Neuron (in vitro differentiated cells): ENCODE measurements around the gene CCDC7.

Experiments used
- H2AFZ ChIP-seq: one replicate; pipeline ENCODE4 v1.6.1; 2013; ENCODE audit warnings: low read depth, mild to moderate bottlenecking, inconsistent platforms, low read length, moderate library complexity
- H3K27me3 ChIP-seq: one replicate; pipeline ENCODE4 v1.6.1; 2013; ENCODE audit warnings: low read length; ENCODE audit not compliant: insufficient read depth
- H3K36me3 ChIP-seq: one replicate; pipeline ENCODE4 v1.6.1; 2013; ENCODE audit warnings: low read length; ENCODE audit not compliant: insufficient read depth
- H3K4me1 ChIP-seq: one replicate; pipeline ENCODE4 v1.6.1; 2013; ENCODE audit warnings: low read length; ENCODE audit not compliant: insufficient read depth
- H3K4me3 ChIP-seq: 2 replicates; pipeline ENCODE4 v1.5.1; 2013; ENCODE audit warnings: mild to moderate bottlenecking, low read length, moderate library complexity
- H3K9me3 ChIP-seq: one replicate; pipeline ENCODE4 v1.6.1; 2013; ENCODE audit warnings: low read length

Gene CCDC7

GRCh38 chr10:32417911-32418547, 27.9 kb upstream of the CCDC7 start:
- H3K36me3 ChIP-seq = no peaks in the 10 kb centered on the region
- no peak overlapping the region for H2AFZ ChIP-seq
- no peaks in the 10 kb centered on the region for H3K4me1 ChIP-seq
- no peaks in the 10 kb centered on the region for H3K9me3 ChIP-seq
- H3K4me3 ChIP-seq = no peak overlapping the region
- no peaks in the 10 kb centered on the region for H3K27me3 ChIP-seq

DNA sequence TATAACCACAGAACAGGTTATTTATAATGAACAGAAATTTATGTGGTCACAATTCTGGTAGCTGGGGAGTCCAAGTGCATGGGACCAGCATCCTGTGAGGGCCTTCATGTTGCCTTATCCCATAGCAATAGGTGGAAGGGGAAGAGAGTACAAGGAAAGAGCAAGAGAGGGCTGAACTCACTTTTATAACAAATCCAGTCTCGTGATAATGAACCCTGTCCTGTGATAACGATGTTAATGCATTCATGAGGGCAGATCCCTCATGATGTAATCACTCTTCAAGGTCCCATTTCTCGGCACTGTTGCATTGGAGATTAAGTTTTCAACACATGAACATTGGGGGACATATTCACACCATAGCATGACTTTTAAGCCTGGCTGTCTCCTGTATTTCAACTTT, 27.4 kb upstream of the CCDC7 start:
- Histone ChIP-seq H3K4me3 (no peak overlapping the region), H3K4me1 (no peaks in the 10 kb centered on the region), H2AFZ (no peak overlapping the region), H3K27me3 (no peaks in the 10 kb centered on the region), H3K9me3 (no peaks in the 10 kb centered on the region), H3K36me3 (no peaks in the 10 kb centered on the region)

DNA sequence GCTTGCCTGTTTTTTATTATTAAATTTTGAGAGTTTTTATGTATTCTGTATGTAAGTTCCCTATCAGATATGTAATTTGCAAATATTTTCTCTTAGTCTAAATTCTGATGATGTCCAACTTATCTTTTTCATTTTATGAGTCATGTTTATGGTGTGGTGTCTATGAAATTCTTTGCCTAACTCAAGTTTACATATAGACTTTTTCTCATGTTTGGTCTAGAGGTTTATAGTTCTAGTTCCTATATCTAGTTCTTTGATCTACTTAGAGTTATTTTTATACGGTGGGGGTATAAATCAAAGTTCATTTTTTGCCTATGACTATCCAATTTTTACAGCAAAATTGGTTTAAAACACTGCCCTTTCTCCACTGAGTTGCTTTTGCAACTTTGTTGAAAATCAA, 26.3 kb upstream of the CCDC7 start:
- H3K36me3 ChIP-seq = no peaks in the 10 kb centered on the region

GRCh38 chr10:32426186-32426585, 19.8 kb upstream of the CCDC7 start:
- Histone ChIP-seq H2AFZ (no peak overlapping the region), H3K36me3 (no peaks in the 10 kb centered on the region), H3K4me3 (no peak overlapping the region), H3K9me3 (no peaks in the 10 kb centered on the region), H3K27me3 (no peaks in the 10 kb centered on the region), H3K4me1 (no peaks in the 10 kb centered on the region)

More for the DNA sequence above, 26.3 kb upstream of the CCDC7 start:
- H3K4me1 ChIP-seq = no peaks in the 10 kb centered on the region
- no peaks in the 10 kb centered on the region for H3K27me3 ChIP-seq
- no peak overlapping the region for H3K4me3 ChIP-seq
- no peaks in the 10 kb centered on the region for H3K9me3 ChIP-seq
- no peak overlapping the region for H2AFZ ChIP-seq

DNA sequence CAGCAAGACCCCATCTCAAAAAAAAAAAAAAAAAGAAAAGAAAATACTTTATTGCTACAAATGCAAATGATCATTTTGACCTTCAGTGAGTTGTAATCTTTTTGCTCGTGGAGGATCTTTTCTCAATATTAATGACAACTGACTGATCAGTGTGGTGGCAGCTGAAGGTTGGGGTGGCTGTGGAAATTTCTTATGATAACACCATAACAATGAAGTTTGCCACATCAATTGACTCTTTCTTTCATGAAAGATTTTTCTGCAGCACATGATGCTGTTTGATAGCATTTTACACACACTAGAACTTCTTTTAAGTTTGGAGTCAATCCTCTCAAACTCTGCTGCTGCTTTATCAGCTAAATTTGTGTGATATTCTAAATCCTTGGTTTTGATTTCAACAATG, 12.4 kb upstream of the CCDC7 start:
- Histone ChIP-seq H3K36me3 (no peaks in the 10 kb centered on the region), H3K4me3 (no peak overlapping the region)

DNA sequence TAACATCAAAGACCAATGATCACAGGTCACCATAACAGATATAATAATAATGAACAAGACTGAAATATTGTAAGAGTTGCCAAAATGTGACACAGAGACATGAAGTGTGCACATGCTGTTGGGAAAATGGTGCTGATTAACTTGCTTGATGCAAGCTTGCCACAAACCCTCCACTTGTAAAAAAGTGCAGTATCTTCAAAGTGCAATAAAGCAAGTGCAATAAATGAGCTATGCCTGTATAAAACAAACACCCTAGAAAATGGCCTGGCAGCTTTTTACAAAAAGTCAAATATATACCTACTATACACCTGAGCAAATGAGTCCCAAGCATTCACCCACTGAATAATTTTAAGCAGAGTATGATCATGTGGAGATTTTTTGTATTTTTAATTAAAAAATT, 9.7 kb upstream of the CCDC7 start:
- Histone ChIP-seq H3K36me3 (no peaks in the 10 kb centered on the region), H3K27me3 (no peaks in the 10 kb centered on the region), H3K9me3 (no peaks in the 10 kb centered on the region), H2AFZ (no peak overlapping the region), H3K4me1 (no peaks in the 10 kb centered on the region), H3K4me3 (no peak overlapping the region)

More for the DNA sequence above, 12.4 kb upstream of the CCDC7 start:
- no peaks in the 10 kb centered on the region for H3K4me1 ChIP-seq
- no peaks in the 10 kb centered on the region for H3K9me3 ChIP-seq
- no peaks in the 10 kb centered on the region for H3K27me3 ChIP-seq
- no peak overlapping the region for H2AFZ ChIP-seq

DNA sequence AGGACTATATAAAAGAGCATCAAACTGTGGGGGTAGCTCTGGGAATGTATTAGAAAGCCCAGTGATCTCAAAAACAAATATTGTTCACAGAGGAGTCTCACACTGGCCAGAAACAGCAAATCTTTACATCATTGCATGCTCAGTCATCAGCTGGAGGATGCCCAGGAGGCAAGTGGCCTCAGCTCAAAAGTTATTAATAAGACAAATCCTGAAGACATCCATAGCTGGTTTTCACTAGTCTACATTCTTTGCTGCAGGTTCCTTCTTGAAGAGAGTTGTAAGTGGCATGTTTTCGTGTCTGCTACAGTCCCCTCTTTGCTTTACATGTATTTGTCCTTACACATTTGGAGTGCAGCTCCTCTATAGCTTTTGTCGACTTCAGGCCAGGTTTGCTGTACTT, 8.6 kb upstream of the CCDC7 start:
- H3K27me3 ChIP-seq = no peaks in the 10 kb centered on the region
- no peak overlapping the region for H2AFZ ChIP-seq

GRCh38 chr10:32445036-32445435, 904 bp upstream of the CCDC7 start:
- Histone ChIP-seq H3K4me1 (peaks cover 4% of the 10 kb centered on the region), H2AFZ (no peak overlapping the region), H3K27me3 (no peaks in the 10 kb centered on the region), H3K36me3 (no peaks in the 10 kb centered on the region), H3K4me3 (peak overlapping the region; percentile 98), H3K9me3 (no peaks in the 10 kb centered on the region)

More for the DNA sequence above, 8.6 kb upstream of the CCDC7 start:
- Histone ChIP-seq H3K36me3 (no peaks in the 10 kb centered on the region), H3K9me3 (no peaks in the 10 kb centered on the region), H3K4me1 (no peaks in the 10 kb centered on the region), H3K4me3 (no peak overlapping the region)

DNA sequence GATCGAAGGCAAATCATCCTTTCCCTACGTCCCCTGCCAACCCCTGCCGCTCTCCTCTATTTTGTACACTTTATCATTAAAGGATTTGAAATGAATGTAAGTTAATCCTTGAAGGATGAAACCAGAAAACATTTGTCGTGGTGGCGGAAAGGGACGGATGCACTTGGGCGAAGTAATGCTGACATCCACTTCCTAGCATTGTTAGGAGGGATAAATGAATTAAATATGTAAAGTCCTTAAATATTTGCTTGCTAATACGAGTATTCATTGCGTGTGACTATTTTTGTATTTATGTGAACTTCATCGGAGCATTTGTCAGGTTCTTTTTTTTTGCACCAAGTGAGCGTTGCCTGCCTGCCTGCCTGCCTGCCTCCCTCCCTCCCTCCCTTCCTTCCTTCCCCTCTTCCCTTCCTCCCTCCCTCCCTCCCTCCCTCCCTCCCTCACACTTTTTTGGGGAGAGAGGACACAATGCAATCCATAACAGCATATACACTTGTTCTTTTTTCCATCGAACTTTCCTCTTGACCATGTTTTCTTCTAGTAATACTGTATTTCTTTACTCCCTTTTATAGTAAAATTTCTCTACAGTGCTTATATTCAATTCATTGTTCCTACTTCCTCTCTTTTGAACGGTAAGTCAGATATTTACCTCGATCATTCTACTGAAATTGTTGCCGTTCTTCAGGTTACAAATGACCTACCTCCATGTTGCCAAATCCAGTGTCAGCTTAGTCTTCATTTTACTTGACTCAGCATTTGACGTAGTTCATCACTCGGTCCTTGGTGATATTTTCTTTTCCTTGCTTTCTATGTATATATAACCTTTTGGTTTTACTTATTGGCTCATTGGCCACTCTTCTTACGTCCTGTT, 831 bp downstream of the CCDC7 start:
- Histone ChIP-seq H3K4me3 (peak overlapping the region; percentile 98), H2AFZ (peak overlapping the region; percentile 98), H3K9me3 (no peaks in the 10 kb centered on the region), H3K4me1 (peaks cover 4% of the 10 kb centered on the region), H3K36me3 (no peaks in the 10 kb centered on the region), H3K27me3 (no peaks in the 10 kb centered on the region)

- Histone ChIP-seq H3K9me3 (no peaks in the 10 kb centered on the region), H2AFZ (no peak overlapping the region), H3K4me1 (no peaks in the 10 kb centered on the region), H3K36me3 (peaks cover 15% of the 10 kb centered on the region), H3K27me3 (no peaks in the 10 kb centered on the region), H3K4me3 (no peak overlapping the region)
Measured at GRCh38 chr10:32454148-32454547, 8.2 kb downstream of the CCDC7 start.

GRCh38 chr10:32459051-32459698, 13.2 kb downstream of the CCDC7 start:
- no peaks in the 10 kb centered on the region for H3K4me1 ChIP-seq
- H3K9me3 ChIP-seq = no peaks in the 10 kb centered on the region
- H3K27me3 ChIP-seq = no peaks in the 10 kb centered on the region
- peaks cover 5% of the 10 kb centered on the region for H3K36me3 ChIP-seq
- H3K4me3 ChIP-seq = no peak overlapping the region
- H2AFZ ChIP-seq = no peak overlapping the region

DNA sequence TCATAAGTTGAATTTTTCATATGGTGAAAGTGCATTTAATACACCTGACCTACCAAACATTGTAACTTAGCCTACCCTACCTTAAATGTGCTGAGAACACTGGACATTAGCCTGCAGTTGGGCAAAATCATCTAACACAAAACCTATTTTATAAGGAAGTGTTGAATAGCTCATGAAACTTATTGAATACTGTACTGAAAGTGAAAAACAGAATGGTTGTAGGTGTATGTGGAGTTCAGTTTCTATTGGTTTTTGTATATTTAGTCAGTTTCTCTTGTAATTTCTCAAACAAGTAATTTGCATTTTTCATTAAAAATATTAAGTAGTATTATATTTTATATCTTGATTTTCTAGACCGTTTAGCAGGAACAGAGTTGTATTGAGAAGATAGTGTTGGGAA, 15.3 kb downstream of the CCDC7 start:
- Histone ChIP-seq H3K9me3 (no peaks in the 10 kb centered on the region), H3K36me3 (no peaks in the 10 kb centered on the region), H2AFZ (no peak overlapping the region), H3K27me3 (no peaks in the 10 kb centered on the region), H3K4me3 (no peak overlapping the region), H3K4me1 (no peaks in the 10 kb centered on the region)

DNA sequence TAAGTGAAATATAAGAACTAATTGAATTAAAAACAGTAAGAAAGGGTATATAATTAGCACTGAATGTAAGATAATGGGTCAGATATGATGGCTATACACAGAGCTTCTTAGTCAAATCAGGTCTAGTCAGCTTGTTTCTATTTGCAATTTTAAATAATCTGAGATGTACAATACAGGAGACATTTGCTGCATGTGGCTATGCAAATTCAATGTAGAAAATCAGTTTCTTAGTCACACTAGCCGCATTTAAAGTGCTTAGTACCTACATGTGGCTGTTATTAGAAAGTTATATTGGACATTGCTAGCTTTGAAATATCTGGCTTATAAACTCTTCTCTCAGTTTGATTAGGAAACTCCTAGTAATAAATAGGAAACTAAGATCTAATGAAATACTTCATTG, 25.3 kb downstream of the CCDC7 start:
- no peaks in the 10 kb centered on the region for H3K27me3 ChIP-seq
- H2AFZ ChIP-seq = no peak overlapping the region
- no peaks in the 10 kb centered on the region for H3K4me1 ChIP-seq
- H3K36me3 ChIP-seq = peaks cover 5% of the 10 kb centered on the region
- no peaks in the 10 kb centered on the region for H3K9me3 ChIP-seq
- no peak overlapping the region for H3K4me3 ChIP-seq
